Right atrium auricular region (tissue), 2 donors: ENCODE measurements around the gene BEND2. TPM values are rescaled to one million over a fixed set of nuclear protein-coding genes. Genes with fewer than 3 reads are reported as not detected.

ENCODE experiments used
- DNase-seq: peaks from one replicate; pipeline ENCODE4 v3.0.0-alpha.2; 2019; ENCODE audit warnings: low spot score
- H3K27ac ChIP-seq, 2 donors: fragments of 200-600 bp; sonication (generic); 1 replicate in 1 of 2; 2 replicates in 1 of 2; pipeline ENCODE4 v1.5.1; 2016 to 2019
- H3K27me3 ChIP-seq, 2 donors: fragments of 200-600 bp; sonication (generic); one replicate each; pipeline versions ENCODE4 v1.5.1 to v1.6.0; 2017 to 2019
- H3K36me3 ChIP-seq: fragments of 200-600 bp; sonication (generic); one replicate; pipeline ENCODE4 v1.5.1; 2016
- H3K4me1 ChIP-seq, 2 donors: fragments of 200-600 bp; sonication (generic); one replicate each; pipeline versions ENCODE4 v1.5.1 to v1.6.0; 2017 to 2019
- H3K4me3 ChIP-seq, 2 donors: fragments of 200-600 bp; sonication (generic); 1 replicate in 1 of 2; 2 replicates in 1 of 2; pipeline ENCODE4 v1.5.1; 2017 to 2019; ENCODE audit warnings: mild to moderate bottlenecking in 1 of 2, moderate library complexity in 1 of 2
- H3K9me3 ChIP-seq, 2 donors: fragments of 200-600 bp; sonication (generic); one replicate each; pipeline ENCODE4 v1.5.1; 2019
- total RNA-seq, 2 donors: library from RNA; depleted of rRNA; stranded (reverse); fragments of >200 nt; gene quantifications; one replicate each; pipeline ENCODE4 v1.1.0, GENCODE V29; 2016
- TF ChIP-seq, protein P1 (sequence below), 2 donors: fragments of 200-600 bp; sonication (generic); IDR thresholded peaks; one replicate each; pipeline ENCODE4 v1.5.1; 2019; ENCODE audit warnings: antibody characterized with exemption in 2 of 2

The BEND2 gene
- total RNA-seq, 2 donors from 2014 or later, result not detected

DNA sequence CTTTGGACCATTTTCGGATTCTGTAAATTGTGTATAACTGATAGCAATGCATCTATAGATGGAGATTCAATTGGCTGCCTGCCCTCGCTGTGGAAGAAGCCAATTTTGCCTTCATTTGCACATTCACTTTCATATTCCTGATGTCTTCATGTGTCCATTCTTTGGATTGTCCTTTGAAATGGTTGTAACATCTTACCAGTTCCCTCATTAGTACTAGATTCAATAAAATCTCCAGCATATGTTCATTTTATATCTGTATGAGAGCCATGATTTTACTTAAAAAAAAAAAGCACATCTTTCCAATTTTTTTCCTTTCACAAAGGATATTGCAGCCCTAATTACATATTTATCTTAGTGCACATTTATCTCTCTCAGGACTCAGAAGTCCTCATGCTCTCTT, 61.7 kb downstream of the BEND2 start:
- TF ChIP-seq, protein P1, sequence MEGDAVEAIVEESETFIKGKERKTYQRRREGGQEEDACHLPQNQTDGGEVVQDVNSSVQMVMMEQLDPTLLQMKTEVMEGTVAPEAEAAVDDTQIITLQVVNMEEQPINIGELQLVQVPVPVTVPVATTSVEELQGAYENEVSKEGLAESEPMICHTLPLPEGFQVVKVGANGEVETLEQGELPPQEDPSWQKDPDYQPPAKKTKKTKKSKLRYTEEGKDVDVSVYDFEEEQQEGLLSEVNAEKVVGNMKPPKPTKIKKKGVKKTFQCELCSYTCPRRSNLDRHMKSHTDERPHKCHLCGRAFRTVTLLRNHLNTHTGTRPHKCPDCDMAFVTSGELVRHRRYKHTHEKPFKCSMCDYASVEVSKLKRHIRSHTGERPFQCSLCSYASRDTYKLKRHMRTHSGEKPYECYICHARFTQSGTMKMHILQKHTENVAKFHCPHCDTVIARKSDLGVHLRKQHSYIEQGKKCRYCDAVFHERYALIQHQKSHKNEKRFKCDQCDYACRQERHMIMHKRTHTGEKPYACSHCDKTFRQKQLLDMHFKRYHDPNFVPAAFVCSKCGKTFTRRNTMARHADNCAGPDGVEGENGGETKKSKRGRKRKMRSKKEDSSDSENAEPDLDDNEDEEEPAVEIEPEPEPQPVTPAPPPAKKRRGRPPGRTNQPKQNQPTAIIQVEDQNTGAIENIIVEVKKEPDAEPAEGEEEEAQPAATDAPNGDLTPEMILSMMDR (IDR thresholded peaks at IDR 0.05), result no peak

DNA sequence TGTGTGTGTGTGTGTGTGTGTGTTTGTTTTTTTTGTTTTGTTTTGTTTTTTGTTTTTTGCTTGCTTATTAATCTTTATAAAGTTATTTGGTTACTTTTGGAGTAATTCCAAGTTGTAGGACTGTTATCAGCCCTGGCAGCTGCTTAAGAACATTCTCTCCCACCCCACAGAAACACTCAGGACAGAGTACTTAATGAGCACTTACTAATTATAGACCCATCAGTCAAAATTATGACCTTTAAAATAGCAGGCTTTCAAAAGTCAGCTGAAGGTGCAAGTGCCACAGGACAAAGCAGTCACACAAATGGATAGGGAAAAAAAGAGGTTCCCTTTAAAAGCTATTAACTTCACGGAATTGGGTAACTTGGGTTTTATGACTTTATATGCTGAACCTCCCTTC, 69.0 kb downstream of the BEND2 start:
- no peak overlapping the region for H3K4me3 ChIP-seq
- TF ChIP-seq, protein P1 (IDR thresholded peaks at IDR 0.05), result no peak
- no peaks in the 10 kb centered on the region for H3K9me3 ChIP-seq
- H3K36me3 ChIP-seq, result no peaks in the 10 kb centered on the region
- H3K4me1 ChIP-seq, result no peaks in the 10 kb centered on the region
- H3K27me3 ChIP-seq, result no peaks in the 10 kb centered on the region
- no peak for DNase-seq
- H3K27ac ChIP-seq, result peak overlapping the region; percentile 62 to 75

More for the DNA sequence above, 61.7 kb downstream of the BEND2 start:
- H3K9me3 ChIP-seq, result no peaks in the 10 kb centered on the region
- H3K27me3 ChIP-seq, result no peaks in the 10 kb centered on the region
- H3K4me1 ChIP-seq, result no peaks in the 10 kb centered on the region
- no peak for DNase-seq
- no peaks in the 10 kb centered on the region for H3K36me3 ChIP-seq
- H3K4me3 ChIP-seq, result no peak overlapping the region
- no peak overlapping the region for H3K27ac ChIP-seq

DNA sequence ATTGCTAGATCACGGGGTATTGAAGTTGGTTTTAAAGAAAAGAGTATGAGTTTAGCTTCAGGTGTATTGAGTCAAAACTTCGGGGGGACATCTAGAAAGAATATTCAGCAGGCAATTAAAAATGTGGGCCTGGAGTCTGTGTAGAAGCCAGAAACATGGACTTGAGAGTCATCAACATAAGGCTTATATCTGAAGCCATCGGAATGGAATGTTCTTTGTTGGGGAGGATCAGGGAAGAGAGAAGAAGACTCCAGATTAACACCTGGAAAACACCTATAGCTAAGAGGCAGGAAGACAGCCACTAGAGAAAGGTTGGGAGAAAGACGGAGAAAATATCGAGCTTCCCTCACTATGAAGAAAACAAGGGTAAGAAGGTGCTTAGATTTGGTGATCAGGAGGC, 69.5 kb downstream of the BEND2 start:
- H3K9me3 ChIP-seq, result no peaks in the 10 kb centered on the region
- H3K4me3 ChIP-seq, result no peak overlapping the region
- H3K27me3 ChIP-seq, result no peaks in the 10 kb centered on the region
- no peaks in the 10 kb centered on the region for H3K36me3 ChIP-seq
- H3K27ac ChIP-seq, result peak overlapping the region; percentile 62 to 75
- no peaks in the 10 kb centered on the region for H3K4me1 ChIP-seq
- DNase-seq, result no peak
- TF ChIP-seq, protein P1 (IDR thresholded peaks at IDR 0.05), result no peak

DNA sequence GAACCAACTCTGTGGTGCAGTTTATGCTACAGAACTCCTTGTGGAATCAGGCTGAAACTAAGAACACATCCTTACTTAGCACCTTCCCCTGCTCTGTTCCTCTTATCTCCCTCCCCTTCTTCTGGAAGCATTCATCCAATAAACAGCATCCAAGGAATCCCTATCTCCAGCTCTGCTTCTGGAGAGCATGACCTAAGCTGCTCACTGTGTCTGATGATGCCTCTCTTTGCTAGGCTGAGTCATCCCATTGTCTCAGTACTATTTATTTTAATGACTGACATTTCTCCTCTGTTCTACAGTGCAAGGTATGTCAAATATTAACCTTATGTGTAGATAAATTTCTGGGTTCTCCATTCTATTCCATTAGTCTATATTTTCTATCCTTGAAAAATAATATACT, 71.2 kb downstream of the BEND2 start:
- Histone ChIP-seq H3K27me3 (no peaks in the 10 kb centered on the region), H3K4me3 (no peak overlapping the region), H3K27ac (no peak overlapping the region), H3K4me1 (no peaks in the 10 kb centered on the region), H3K9me3 (no peaks in the 10 kb centered on the region), H3K36me3 (no peaks in the 10 kb centered on the region)
- DNase-seq, result no peak
- TF ChIP-seq, protein P1 (IDR thresholded peaks at IDR 0.05), result no peak

DNA sequence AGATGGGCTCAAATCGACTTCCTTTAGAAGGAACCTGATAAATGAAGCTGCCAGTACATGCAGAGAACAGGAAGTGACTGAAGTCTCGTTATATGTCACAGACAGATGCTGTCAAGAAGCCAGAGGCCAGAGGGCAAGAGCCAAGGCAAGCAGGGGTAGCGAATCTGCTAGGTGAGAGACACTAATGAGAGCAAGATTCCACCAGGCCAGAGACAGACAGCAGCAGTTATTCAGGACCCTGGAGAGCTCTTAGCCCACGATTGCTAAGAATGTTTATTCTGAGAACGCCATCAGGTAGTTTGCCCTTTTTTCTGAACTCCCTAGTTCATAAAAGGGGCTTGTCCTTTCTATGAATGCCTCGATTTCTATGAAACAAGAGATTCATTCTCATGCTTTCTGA, 73.7 kb downstream of the BEND2 start:
- H3K27ac ChIP-seq, result no peak overlapping the region
- no peaks in the 10 kb centered on the region for H3K27me3 ChIP-seq
- no peak overlapping the region for H3K4me3 ChIP-seq
- no peak for DNase-seq
- H3K4me1 ChIP-seq, result no peaks in the 10 kb centered on the region
- H3K36me3 ChIP-seq, result no peaks in the 10 kb centered on the region
- no peaks in the 10 kb centered on the region for H3K9me3 ChIP-seq
- TF ChIP-seq, protein P1 (IDR thresholded peaks at IDR 0.05), result no peak

DNA sequence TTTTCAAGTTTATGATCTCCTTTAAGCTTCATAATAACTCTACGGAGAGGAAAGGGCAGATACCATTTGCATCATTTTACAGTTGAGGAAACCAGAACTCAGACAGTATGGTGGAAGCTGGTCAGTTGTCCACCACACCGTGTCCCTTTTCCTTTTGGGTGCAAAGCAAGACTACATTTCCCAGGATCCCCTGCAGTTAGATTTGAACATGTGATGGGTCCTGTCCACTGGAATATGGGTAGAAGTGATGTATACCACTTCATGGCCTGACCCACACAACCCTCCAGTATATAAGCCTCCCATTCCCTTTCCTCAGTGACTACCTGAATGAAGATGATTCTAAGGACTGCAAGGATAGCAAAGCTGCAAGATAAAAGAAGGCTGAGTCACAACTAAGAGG, 74.7 kb downstream of the BEND2 start:
- TF ChIP-seq, protein P1 (IDR thresholded peaks at IDR 0.05), result no peak
- H3K36me3 ChIP-seq, result no peaks in the 10 kb centered on the region
- no peak overlapping the region for H3K4me3 ChIP-seq
- no peaks in the 10 kb centered on the region for H3K9me3 ChIP-seq
- DNase-seq, result no peak
- H3K27me3 ChIP-seq, result no peaks in the 10 kb centered on the region
- no peak overlapping the region for H3K27ac ChIP-seq
- no peaks in the 10 kb centered on the region for H3K4me1 ChIP-seq
